ENCODE measurements around the gene TOE1. TPM values are rescaled to one million over a fixed set of nuclear protein-coding genes. Genes with fewer than 3 reads are reported as not detected.

Gene TOE1
- total and polyA plus RNA-seq, 9 of the 15 experiments (the other 6 are each of a cell fraction or from before 2014, with no cell fraction given): 32.1 to 85.7 (median 38.0) TPM

- TF ChIP-seq BRF2 (IDR thresholded peaks at IDR 0.05; ENCODE audit: borderline replicate concordance, insufficient read depth, insufficient read length) (no peak), RCOR1 (IDR thresholded peaks at IDR 0.05; ENCODE audit: borderline replicate concordance in 1 of 2, low read depth in 2 of 2, low read length in 2 of 2) (peak in 1 of 2 experiments; percentile 24; a peak in 1 of 4 replicates), KDM1A (IDR thresholded peaks at IDR 0.05) (peak in 1 of 2 experiments; percentile 45; a peak in 1 of 4 replicates), ZNF316 (IDR thresholded peaks at IDR 0.05) (peak; percentile 66), USF1 (CRISPR knock-in tag; IDR thresholded peaks at IDR 0.05) (peak; percentile 63), USF2 (CRISPR knock-in tag; IDR thresholded peaks at IDR 0.05) (peak; percentile 64), RBM34 (IDR thresholded peaks at IDR 0.05; ENCODE audit: borderline replicate concordance, insufficient read depth, low read length) (no peak), PHF21A (IDR thresholded peaks at IDR 0.05; ENCODE audit: borderline replicate concordance, low read depth) (no peak), TAF1 (IDR thresholded peaks at IDR 0.05; ENCODE audit: control insufficient read depth, extremely low read depth, insufficient read depth, low read length, severe bottlenecking) (no peak)
Measured at GRCh38 chr1:45381243-45381642, 41.3 kb downstream of the TOE1 start (continued).

All from K562 (cell line).